ENCODE results near the gene IRS2. TPM values are rescaled to one million over a fixed set of nuclear protein-coding genes. Genes with fewer than 3 reads are reported as not detected.

Gene IRS2
- polyA plus RNA-seq, 1 of the 3 experiments (the other 2 are of a cell fraction) = 7.0 TPM

DNA sequence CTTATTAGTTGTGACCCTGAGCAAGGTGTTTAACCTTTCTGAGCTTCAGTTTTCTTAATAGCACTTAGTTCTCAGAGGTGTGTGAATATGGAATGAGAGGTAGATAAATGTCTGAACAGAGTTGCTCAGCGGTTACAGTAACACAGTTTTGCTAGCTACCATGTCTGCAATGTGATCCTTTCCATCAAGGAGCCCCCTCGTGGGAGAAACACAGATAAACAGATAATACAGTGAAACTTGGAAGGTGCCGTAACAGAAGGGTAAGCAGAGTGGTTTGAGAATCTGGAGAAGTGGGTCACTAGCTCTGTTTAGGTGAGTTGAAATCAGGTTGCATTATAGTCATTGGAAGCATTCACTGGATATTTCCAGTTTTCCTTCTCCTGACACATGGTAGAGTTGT is 38.9 kb downstream of the IRS2 start:
- Histone ChIP-seq H3K36me3 (replicated peaks in 1 of 2; ENCODE audit: control insufficient read depth in 1 of 2, insufficient read depth in 2 of 2, low read length in 1 of 2) (peaks cover 4 to 14% of the 10 kb centered on the region in 2 experiments), H3K4me1 (ENCODE audit: control insufficient read depth in 1 of 2, insufficient read depth in 2 of 2, low read depth in 1 of 2, low read length in 1 of 2) (peaks cover 12 to 63% of the 10 kb centered on the region in 2 experiments), H2AFZ (ENCODE audit: low read depth) (no peak overlapping the region), H3K4me3 (ENCODE audit: low read depth in 2 of 2, low read length in 1 of 2) (no peak overlapping the region), H3K79me2 (ENCODE audit: insufficient read depth) (no peaks in the 10 kb centered on the region), H3K27ac (ENCODE audit: low read depth in 2 of 2, low read length in 1 of 2) (peak overlapping the region in 1 of 2 experiments; percentile 6; a peak in 2 of 4 replicates), H3K9me2 (no peaks in the 10 kb centered on the region), H3K4me2 (no peak overlapping the region), H4K20me1 (ENCODE audit: insufficient read depth) (no peaks in the 10 kb centered on the region), H3K27me3 (ENCODE audit: insufficient read depth) (no peaks in the 10 kb centered on the region), H3K9me3 (no peaks in the 10 kb centered on the region), H3K9ac (no peak overlapping the region), H3F3A (replicated peaks; ENCODE audit: insufficient read depth) (peaks cover 5% of the 10 kb centered on the region)
- 77% methylated on average over 3 of the region's 3 CpGs for WGBS (ENCODE audit: low lambda C conversion rate)
- ChIA-PET CTCF (interaction anchor here (0.7 to 2.5 kb wide), 3 partner anchors 13 to 420 kb away, joined by 3 to 10 read pairs (median 3); no protein-coding TSS in a partner anchor), POLR2A (no interaction called here)
- no peak for TF ChIP-seq NRF1 (IDR thresholded peaks at IDR 0.05; ENCODE audit: low read depth, low read length)
- TF ChIP-seq, protein P1, sequence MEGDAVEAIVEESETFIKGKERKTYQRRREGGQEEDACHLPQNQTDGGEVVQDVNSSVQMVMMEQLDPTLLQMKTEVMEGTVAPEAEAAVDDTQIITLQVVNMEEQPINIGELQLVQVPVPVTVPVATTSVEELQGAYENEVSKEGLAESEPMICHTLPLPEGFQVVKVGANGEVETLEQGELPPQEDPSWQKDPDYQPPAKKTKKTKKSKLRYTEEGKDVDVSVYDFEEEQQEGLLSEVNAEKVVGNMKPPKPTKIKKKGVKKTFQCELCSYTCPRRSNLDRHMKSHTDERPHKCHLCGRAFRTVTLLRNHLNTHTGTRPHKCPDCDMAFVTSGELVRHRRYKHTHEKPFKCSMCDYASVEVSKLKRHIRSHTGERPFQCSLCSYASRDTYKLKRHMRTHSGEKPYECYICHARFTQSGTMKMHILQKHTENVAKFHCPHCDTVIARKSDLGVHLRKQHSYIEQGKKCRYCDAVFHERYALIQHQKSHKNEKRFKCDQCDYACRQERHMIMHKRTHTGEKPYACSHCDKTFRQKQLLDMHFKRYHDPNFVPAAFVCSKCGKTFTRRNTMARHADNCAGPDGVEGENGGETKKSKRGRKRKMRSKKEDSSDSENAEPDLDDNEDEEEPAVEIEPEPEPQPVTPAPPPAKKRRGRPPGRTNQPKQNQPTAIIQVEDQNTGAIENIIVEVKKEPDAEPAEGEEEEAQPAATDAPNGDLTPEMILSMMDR (IDR thresholded peaks at IDR 0.05) = 0 out of 2 replicates have a peak, but pooled peaks have one; percentile 12
- no peak for DNase-seq

DNA sequence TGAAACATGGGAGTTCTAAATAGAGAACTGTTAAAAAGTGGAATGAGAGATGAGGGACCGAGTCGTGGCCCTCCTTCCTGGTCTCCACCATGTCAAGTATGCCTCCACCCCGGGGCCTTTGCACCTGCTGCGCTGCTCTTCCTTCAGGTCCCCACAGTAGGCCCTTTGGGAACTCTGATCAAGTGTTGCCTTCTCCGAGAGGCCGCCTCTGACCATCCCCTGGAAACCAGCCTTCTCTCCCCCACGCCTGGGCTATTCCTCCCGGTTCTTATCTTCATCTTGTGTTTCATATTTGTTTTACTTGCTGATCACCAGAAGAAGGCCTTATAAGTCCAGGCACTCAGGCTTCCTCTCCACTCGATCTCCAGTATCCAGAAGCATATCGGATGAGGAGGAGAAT is 40.0 kb downstream of the IRS2 start:
- Histone ChIP-seq H3K4me2 (no peak overlapping the region), H3K4me1 (ENCODE audit: control insufficient read depth in 1 of 2, insufficient read depth in 2 of 2, low read depth in 1 of 2, low read length in 1 of 2) (peaks cover 12 to 55% of the 10 kb centered on the region in 2 experiments), H3K27me3 (ENCODE audit: insufficient read depth) (no peaks in the 10 kb centered on the region), H3K36me3 (replicated peaks in 1 of 2; ENCODE audit: control insufficient read depth in 1 of 2, insufficient read depth in 2 of 2, low read length in 1 of 2) (peaks cover 0 to 2% of the 10 kb centered on the region in 2 experiments), H3K4me3 (ENCODE audit: low read depth in 2 of 2, low read length in 1 of 2) (no peak overlapping the region), H3K27ac (ENCODE audit: low read depth in 2 of 2, low read length in 1 of 2) (no peak overlapping the region), H3K9me2 (no peaks in the 10 kb centered on the region), H3K9ac (no peak overlapping the region), H2AFZ (ENCODE audit: low read depth) (no peak overlapping the region), H4K20me1 (ENCODE audit: insufficient read depth) (no peaks in the 10 kb centered on the region), H3K9me3 (no peaks in the 10 kb centered on the region), H3F3A (replicated peaks; ENCODE audit: insufficient read depth) (peaks cover 5% of the 10 kb centered on the region), H3K79me2 (ENCODE audit: insufficient read depth) (no peaks in the 10 kb centered on the region)
- CTCF ChIA-PET = interaction anchor here (1.2 kb wide), 1 partner anchor 16 kb away, joined by 3 read pairs; no protein-coding TSS in a partner anchor
- WGBS (ENCODE audit: low lambda C conversion rate) = 96% methylated on average over 10 of the region's 10 CpGs
- POLR2A ChIA-PET = no interaction called here
- no peak for DNase-seq
- TF ChIP-seq, protein P2, sequence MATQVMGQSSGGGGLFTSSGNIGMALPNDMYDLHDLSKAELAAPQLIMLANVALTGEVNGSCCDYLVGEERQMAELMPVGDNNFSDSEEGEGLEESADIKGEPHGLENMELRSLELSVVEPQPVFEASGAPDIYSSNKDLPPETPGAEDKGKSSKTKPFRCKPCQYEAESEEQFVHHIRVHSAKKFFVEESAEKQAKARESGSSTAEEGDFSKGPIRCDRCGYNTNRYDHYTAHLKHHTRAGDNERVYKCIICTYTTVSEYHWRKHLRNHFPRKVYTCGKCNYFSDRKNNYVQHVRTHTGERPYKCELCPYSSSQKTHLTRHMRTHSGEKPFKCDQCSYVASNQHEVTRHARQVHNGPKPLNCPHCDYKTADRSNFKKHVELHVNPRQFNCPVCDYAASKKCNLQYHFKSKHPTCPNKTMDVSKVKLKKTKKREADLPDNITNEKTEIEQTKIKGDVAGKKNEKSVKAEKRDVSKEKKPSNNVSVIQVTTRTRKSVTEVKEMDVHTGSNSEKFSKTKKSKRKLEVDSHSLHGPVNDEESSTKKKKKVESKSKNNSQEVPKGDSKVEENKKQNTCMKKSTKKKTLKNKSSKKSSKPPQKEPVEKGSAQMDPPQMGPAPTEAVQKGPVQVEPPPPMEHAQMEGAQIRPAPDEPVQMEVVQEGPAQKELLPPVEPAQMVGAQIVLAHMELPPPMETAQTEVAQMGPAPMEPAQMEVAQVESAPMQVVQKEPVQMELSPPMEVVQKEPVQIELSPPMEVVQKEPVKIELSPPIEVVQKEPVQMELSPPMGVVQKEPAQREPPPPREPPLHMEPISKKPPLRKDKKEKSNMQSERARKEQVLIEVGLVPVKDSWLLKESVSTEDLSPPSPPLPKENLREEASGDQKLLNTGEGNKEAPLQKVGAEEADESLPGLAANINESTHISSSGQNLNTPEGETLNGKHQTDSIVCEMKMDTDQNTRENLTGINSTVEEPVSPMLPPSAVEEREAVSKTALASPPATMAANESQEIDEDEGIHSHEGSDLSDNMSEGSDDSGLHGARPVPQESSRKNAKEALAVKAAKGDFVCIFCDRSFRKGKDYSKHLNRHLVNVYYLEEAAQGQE (IDR thresholded peaks at IDR 0.05; ENCODE audit: low read depth, low read length) = no peak
- TF ChIP-seq YY1 (IDR thresholded peaks at IDR 0.05; ENCODE audit: low read depth) (no peak), EP300 (IDR thresholded peaks at IDR 0.05; ENCODE audit: borderline replicate concordance in 1 of 2, low read depth in 1 of 2, low read length in 1 of 2) (no peak), NFIC (IDR thresholded peaks at IDR 0.05; ENCODE audit: borderline replicate concordance) (no peak), GATA2 (CRISPR knock-in tag; IDR thresholded peaks at IDR 0.05) (no peak), RAD21 (IDR thresholded peaks at IDR 0.05; ENCODE audit: low read length) (no peak), NRF1 (IDR thresholded peaks at IDR 0.05; ENCODE audit: low read depth, low read length) (no peak), TAF1 (IDR thresholded peaks at IDR 0.05; ENCODE audit: borderline replicate concordance, low read depth, low read length) (no peak)
- TF ChIP-seq, protein P3, sequence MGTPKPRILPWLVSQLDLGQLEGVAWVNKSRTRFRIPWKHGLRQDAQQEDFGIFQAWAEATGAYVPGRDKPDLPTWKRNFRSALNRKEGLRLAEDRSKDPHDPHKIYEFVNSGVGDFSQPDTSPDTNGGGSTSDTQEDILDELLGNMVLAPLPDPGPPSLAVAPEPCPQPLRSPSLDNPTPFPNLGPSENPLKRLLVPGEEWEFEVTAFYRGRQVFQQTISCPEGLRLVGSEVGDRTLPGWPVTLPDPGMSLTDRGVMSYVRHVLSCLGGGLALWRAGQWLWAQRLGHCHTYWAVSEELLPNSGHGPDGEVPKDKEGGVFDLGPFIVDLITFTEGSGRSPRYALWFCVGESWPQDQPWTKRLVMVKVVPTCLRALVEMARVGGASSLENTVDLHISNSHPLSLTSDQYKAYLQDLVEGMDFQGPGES (IDR thresholded peaks at IDR 0.05; ENCODE audit: low read depth, low read length) = no peak
- TF ChIP-seq, protein P4, sequence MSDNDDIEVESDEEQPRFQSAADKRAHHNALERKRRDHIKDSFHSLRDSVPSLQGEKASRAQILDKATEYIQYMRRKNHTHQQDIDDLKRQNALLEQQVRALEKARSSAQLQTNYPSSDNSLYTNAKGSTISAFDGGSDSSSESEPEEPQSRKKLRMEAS (IDR thresholded peaks at IDR 0.05; ENCODE audit: low read depth) = no peak
- TF ChIP-seq, protein P5, sequence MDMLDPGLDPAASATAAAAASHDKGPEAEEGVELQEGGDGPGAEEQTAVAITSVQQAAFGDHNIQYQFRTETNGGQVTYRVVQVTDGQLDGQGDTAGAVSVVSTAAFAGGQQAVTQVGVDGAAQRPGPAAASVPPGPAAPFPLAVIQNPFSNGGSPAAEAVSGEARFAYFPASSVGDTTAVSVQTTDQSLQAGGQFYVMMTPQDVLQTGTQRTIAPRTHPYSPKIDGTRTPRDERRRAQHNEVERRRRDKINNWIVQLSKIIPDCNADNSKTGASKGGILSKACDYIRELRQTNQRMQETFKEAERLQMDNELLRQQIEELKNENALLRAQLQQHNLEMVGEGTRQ (IDR thresholded peaks at IDR 0.05; ENCODE audit: borderline replicate concordance, low read depth, low read length) = no peak
- TF ChIP-seq, protein P6, sequence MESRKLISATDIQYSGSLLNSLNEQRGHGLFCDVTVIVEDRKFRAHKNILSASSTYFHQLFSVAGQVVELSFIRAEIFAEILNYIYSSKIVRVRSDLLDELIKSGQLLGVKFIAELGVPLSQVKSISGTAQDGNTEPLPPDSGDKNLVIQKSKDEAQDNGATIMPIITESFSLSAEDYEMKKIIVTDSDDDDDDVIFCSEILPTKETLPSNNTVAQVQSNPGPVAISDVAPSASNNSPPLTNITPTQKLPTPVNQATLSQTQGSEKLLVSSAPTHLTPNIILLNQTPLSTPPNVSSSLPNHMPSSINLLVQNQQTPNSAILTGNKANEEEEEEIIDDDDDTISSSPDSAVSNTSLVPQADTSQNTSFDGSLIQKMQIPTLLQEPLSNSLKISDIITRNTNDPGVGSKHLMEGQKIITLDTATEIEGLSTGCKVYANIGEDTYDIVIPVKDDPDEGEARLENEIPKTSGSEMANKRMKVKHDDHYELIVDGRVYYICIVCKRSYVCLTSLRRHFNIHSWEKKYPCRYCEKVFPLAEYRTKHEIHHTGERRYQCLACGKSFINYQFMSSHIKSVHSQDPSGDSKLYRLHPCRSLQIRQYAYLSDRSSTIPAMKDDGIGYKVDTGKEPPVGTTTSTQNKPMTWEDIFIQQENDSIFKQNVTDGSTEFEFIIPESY (IDR thresholded peaks at IDR 0.05; ENCODE audit: borderline replicate concordance, low read depth) = no peak

All from SK-N-SH (cell line).